Mucosa of descending colon (tissue), 3 donors: ENCODE measurements around the gene NKIRAS1. TPM values are rescaled to one million over a fixed set of nuclear protein-coding genes. Genes with fewer than 3 reads are reported as not detected.
A peak's percentile ranks its signal among the peaks of the same experiment; 100 is the strongest.
"Not testable (repeated sequence)": the region's sequence is repeated elsewhere in the genome, so short reads cannot be mapped to it uniquely, and the experiment has no call there.

Source experiments
- ATAC-seq: fragments of 200-7000 bp; cut with Tn5 transposase; one replicate; pipeline ENCODE4 v1.9.1; 2020; ENCODE audit warnings: mild to moderate bottlenecking, moderate library complexity
- DNase-seq, 3 donors: peaks; one replicate each; pipeline ENCODE4 v3.0.0-alpha.2; 2020
- H3K36me3 ChIP-seq: fragments of 200-600 bp; one replicate; pipeline ENCODE4 v1.8.0; 2021; ENCODE audit warnings: low read depth, mild to moderate bottlenecking
- H3K4me1 ChIP-seq: fragments of 200-600 bp; one replicate; pipeline ENCODE4 v1.8.0; 2021; ENCODE audit warnings: low read depth, mild to moderate bottlenecking
- H3K4me3 ChIP-seq: fragments of 200-600 bp; one replicate; pipeline ENCODE4 v1.8.0; 2021; ENCODE audit warnings: mild to moderate bottlenecking
- H3K9me3 ChIP-seq: fragments of 200-600 bp; one replicate; pipeline ENCODE4 v1.8.0; 2021; ENCODE audit warnings: mild to moderate bottlenecking
- intact Hi-C, 2 donors: fragments of 100-400 bp; cut with DNase I in 1 of 2; cut with micrococcal nuclease in 1 of 2; formaldehyde crosslinking; loops; one replicate each; pipeline versions ENCODE4 v1.11.0 to v1.11.1; 2022; cut with DNase I, micrococcal nuclease
- total RNA-seq, 3 donors: library from RNA; stranded (reverse); fragmentation: NEBNext Ultra II Directional in 2 of 3; extraction: Animal tissue kit (Norgen Biotek cat#: 25700) in 2 of 3; gene quantifications; one replicate each; pipeline versions ENCODE4 v1.2.1 to v1.2.4, GENCODE V29; 2021 to 2023
- TF ChIP-seq, protein P1 (sequence below): fragments of 200-600 bp; IDR thresholded peaks from one replicate; pipeline ENCODE4 v1.8.0; 2022; ENCODE audit warnings: antibody characterized with exemption, mild to moderate bottlenecking
- donor health status: DM: no; HTN: no; CAD: no; lungs with moderate emphysema.
- donor health status: DM: no; HTN: no; CAD: no.
- donor health status: DM: no; HTN: yes; CAD: no.

Gene NKIRAS1
- total RNA-seq, 3 donors from 2014 or later: 3.5 to 15.0 (median 5.3) TPM

DNA sequence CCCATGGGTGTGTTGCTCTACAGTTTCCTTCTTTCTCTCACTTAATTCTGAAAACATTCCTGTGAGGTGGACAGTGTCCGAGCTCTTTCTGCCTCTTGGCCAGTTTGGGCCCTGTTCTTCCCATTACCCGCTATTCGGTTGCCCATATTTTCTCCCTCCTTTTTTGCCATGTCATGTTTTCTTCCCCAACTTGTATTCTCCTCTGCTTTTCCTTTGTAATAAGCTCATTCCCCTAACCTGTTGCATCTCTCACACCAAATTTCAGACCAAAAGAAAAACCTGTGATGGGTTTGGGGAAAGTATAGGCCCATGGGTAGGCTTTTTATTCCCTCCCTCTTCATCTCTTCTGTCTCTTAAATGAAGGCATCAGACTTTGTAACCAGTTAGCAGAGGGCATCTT lies 30.5 kb downstream of the NKIRAS1 start:
- intact Hi-C loops: no loop called here
- TF ChIP-seq, protein P1, sequence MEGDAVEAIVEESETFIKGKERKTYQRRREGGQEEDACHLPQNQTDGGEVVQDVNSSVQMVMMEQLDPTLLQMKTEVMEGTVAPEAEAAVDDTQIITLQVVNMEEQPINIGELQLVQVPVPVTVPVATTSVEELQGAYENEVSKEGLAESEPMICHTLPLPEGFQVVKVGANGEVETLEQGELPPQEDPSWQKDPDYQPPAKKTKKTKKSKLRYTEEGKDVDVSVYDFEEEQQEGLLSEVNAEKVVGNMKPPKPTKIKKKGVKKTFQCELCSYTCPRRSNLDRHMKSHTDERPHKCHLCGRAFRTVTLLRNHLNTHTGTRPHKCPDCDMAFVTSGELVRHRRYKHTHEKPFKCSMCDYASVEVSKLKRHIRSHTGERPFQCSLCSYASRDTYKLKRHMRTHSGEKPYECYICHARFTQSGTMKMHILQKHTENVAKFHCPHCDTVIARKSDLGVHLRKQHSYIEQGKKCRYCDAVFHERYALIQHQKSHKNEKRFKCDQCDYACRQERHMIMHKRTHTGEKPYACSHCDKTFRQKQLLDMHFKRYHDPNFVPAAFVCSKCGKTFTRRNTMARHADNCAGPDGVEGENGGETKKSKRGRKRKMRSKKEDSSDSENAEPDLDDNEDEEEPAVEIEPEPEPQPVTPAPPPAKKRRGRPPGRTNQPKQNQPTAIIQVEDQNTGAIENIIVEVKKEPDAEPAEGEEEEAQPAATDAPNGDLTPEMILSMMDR: no peak
- Histone ChIP-seq H3K4me3 (no peak overlapping the region), H3K36me3 (no peaks in the 10 kb centered on the region), H3K4me1 (no peaks in the 10 kb centered on the region), H3K9me3 (no peaks in the 10 kb centered on the region)
- DNase-seq: no peak
- ATAC-seq: no peak

DNA sequence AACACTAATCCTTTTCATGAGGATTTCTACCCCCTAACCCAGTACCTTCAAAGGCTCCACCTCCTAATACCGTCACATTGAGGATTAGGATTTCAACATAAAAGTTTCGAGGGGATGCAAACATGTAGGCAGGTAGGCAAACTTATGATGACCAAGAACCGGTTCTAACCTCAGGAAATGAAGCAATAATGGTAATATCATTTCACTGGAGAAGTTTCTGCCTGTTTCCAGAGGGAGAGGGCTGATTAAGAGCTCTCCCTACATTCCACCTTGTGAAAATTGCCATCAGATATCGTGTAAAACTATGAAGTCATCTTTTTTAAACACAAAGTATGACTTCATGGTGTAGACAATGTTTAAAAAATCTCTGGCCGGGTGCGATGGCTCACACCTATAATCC lies 31.6 kb downstream of the NKIRAS1 start:
- no peaks in the 10 kb centered on the region for H3K36me3 ChIP-seq
- TF ChIP-seq, protein P1: no peak
- no peak overlapping the region for H3K4me3 ChIP-seq
- no peaks in the 10 kb centered on the region for H3K9me3 ChIP-seq
- intact Hi-C loops: no loop called here
- H3K4me1 ChIP-seq: peaks cover 4% of the 10 kb centered on the region
- DNase-seq (no peak), ATAC-seq (no peak)

DNA sequence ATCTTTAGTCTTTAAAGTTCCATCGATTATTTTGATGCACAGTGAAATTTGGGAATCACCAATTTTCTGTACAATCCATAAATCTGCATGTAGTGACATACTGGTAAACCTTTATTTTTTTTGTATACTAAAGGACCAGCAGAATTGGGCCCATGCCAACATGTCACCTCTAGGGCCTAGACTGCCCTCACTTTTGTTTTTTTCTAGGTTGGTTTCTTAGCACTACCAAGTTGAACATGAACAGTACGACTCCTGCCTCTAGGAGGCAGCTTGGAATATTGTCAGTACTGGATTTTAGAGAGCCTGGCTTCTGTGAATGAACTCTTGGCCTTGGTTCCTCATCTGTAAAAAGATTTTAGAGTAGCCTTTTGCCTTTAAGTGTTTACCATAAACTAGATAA lies 32.3 kb downstream of the NKIRAS1 start:
- H3K36me3 ChIP-seq: no peaks in the 10 kb centered on the region
- DNase-seq (no peak), ATAC-seq (no peak)
- TF ChIP-seq, protein P1: no peak
- H3K4me1 ChIP-seq: peaks cover 4% of the 10 kb centered on the region
- H3K4me3 ChIP-seq: no peak overlapping the region
- no peaks in the 10 kb centered on the region for H3K9me3 ChIP-seq
- intact Hi-C loops: no loop called here

DNA sequence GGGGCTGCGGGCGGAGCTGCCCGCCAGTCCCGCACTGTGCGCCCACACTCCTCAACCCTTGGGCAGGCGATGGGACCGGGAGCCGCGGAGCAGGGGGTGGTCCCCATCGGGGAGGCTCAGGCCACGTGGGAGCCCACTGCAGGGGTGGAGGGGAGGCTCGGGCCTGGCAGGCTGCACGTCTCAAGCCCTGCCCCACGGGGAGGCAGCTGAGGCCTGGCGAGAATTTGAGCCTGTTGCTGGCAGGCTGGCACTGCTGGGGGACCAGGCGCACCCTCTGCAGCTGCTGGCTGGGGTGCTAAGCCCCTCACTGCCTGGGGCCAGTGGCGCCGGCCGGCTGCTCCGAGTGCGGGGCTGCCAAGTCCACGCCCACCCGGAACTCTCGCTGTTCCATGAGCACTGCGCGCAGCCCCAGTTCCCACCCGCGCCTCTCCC lies 34.3 kb downstream of the NKIRAS1 start:
- TF ChIP-seq, protein P1: no peak
- H3K9me3 ChIP-seq: no peaks in the 10 kb centered on the region
- H3K4me3 ChIP-seq: no peak overlapping the region
- ATAC-seq: no peak
- intact Hi-C loops: no loop called here
- H3K36me3 ChIP-seq: no peaks in the 10 kb centered on the region
- no peak for DNase-seq
- peaks cover 4% of the 10 kb centered on the region for H3K4me1 ChIP-seq

DNA sequence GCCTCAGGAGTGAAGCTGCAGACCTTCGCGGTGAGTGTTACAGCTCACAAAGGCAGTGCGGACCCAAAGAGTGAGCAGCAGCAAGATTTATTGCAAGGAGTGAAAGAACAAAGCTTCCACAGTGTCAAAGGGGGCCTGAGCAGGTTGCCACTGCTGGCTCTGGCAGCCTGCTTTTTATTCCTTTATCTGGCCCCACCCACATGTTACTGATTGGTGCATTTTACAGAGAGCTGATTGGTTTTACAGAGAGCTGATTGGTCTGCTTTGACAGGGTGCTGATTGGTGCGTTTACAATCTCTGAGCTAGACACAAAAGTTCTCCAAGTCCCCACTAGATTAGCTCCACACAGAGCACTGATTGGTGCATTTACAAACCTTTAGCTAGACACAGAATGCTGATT lies 34.8 kb downstream of the NKIRAS1 start:
- H3K9me3 ChIP-seq, DNase-seq, intact Hi-C loops, H3K4me1 ChIP-seq, ATAC-seq, H3K4me3 ChIP-seq, H3K36me3 ChIP-seq: not testable (repeated sequence)

DNA sequence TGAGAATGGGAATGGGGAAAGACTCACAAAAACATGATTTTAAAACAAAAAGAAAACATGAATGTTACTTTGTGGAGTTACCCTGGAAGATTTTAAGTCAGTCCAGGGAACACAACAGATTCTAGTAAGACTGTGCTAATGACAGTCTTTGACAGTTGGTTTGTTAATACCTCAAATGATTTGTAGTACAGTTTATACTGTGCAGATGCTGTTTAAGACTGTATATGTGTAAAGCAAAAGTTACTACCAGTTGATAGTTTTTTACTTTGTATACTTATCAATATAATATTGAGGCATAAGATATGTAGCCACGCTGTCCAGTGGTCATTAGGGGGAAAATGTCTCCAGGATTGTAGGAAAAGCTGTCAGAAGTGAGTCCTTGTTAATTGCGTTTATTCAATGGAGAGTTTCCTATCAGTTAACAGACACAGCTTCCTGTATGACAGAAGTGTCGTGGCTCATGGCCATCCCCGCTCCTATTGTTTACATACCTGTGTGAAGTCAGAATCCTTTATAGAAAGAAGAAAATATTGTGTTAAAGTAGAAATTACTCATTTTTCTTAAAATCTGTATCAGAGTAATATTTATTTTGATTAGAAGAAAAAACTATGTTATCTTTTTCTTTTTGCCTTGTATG lies 36.0 kb downstream of the NKIRAS1 start:
- TF ChIP-seq, protein P1: no peak
- ATAC-seq (peak; percentile 32), DNase-seq (no peak)
- intact Hi-C loops: no loop called here
- Histone ChIP-seq H3K4me3 (no peak overlapping the region), H3K4me1 (peaks cover 4% of the 10 kb centered on the region), H3K9me3 (no peaks in the 10 kb centered on the region), H3K36me3 (no peaks in the 10 kb centered on the region)
